ENCODE data around the gene GPR25.

Gene GPR25

GRCh38 chr1:200873116-200873670 lies 412 bp downstream of the GPR25 start:
- no peaks in the 10 kb centered on the region for H3K9me3 ChIP-seq (ENCODE audit: control insufficient read depth, insufficient read depth, low read depth, low read length)
- no peaks in the 10 kb centered on the region for H3K4me1 ChIP-seq (ENCODE audit: control insufficient read depth, insufficient read depth, low read length)
- ChIA-PET CTCF (no interaction called here), POLR2A (no interaction called here)
- H3K36me3 ChIP-seq (ENCODE audit: control insufficient read depth in 2 of 2, insufficient read depth in 1 of 2, low read length in 2 of 2) = no peaks in the 10 kb centered on the region
- H3K4me3 ChIP-seq (ENCODE audit: low read depth, low read length) = no peak overlapping the region
- TF ChIP-seq HOXD13 (CRISPR knock-in tag; IDR thresholded peaks at IDR 0.05; ENCODE audit: borderline replicate concordance) (no peak), ZNF211 (tag by site-specific recombination; IDR thresholded peaks at IDR 0.05; ENCODE audit: low read depth) (no peak), ZNF157 (tag by site-specific recombination; IDR thresholded peaks at IDR 0.05) (no peak), ZFP37 (tag by site-specific recombination; IDR thresholded peaks at IDR 0.05) (no peak), GFI1B (tag by site-specific recombination; IDR thresholded peaks at IDR 0.05) (no peak), ZNF239 (tag by site-specific recombination; IDR thresholded peaks at IDR 0.05) (no peak), ZNF354C (tag by site-specific recombination; IDR thresholded peaks at IDR 0.05; ENCODE audit: borderline replicate concordance, low read depth) (no peak), ATF2 (tag by site-specific recombination; IDR thresholded peaks at IDR 0.05; ENCODE audit: low read depth) (no peak), ZBTB7A (tag by site-specific recombination; IDR thresholded peaks at IDR 0.05; ENCODE audit: low read depth) (no peak), ZNF48 (tag by site-specific recombination; IDR thresholded peaks at IDR 0.05) (no peak), SP3 (tag by site-specific recombination; IDR thresholded peaks at IDR 0.05) (no peak), ZNF571 (tag by site-specific recombination; IDR thresholded peaks at IDR 0.05) (no peak), ZFP3 (tag by site-specific recombination; IDR thresholded peaks at IDR 0.05; ENCODE audit: low read depth) (no peak), ZNF366 (tag by site-specific recombination; conservative IDR thresholded peaks at IDR 0.05) (no peak), KLF1 (tag by site-specific recombination; IDR thresholded peaks at IDR 0.05) (no peak)
- no peak overlapping the region for H3K27ac ChIP-seq (ENCODE audit: extremely low read depth, low read depth, low read length)

GRCh38 chr1:200873671-200874397 lies 1.1 kb downstream of the GPR25 start:
- Histone ChIP-seq H3K27ac (ENCODE audit: extremely low read depth, low read depth, low read length) (no peak overlapping the region), H3K4me1 (ENCODE audit: control insufficient read depth, insufficient read depth, low read length) (no peaks in the 10 kb centered on the region), H3K9me3 (ENCODE audit: control insufficient read depth, insufficient read depth, low read depth, low read length) (no peaks in the 10 kb centered on the region), H3K4me3 (ENCODE audit: low read depth, low read length) (no peak overlapping the region), H3K36me3 (ENCODE audit: control insufficient read depth in 2 of 2, insufficient read depth in 1 of 2, low read length in 2 of 2) (no peaks in the 10 kb centered on the region)
- POLR2A ChIA-PET = no interaction called here
- CTCF ChIA-PET = interaction anchor here (0.8 kb wide), 1 partner anchor 17 kb away, joined by 3 read pairs; no protein-coding TSS in a partner anchor
- TF ChIP-seq ZNF280D (tag by site-specific recombination; IDR thresholded peaks at IDR 0.05) = no peak
- no peak for TF ChIP-seq ZSCAN5A (tag by site-specific recombination; IDR thresholded peaks at IDR 0.05)
- TF ChIP-seq ZNF501 (tag by site-specific recombination; IDR thresholded peaks at IDR 0.05) = no peak
- TF ChIP-seq ZFP69B (tag by site-specific recombination; IDR thresholded peaks at IDR 0.05) = no peak
- TF ChIP-seq KLF8 (tag by site-specific recombination; IDR thresholded peaks at IDR 0.05) = no peak
- no peak for TF ChIP-seq KLF9 (tag by site-specific recombination; IDR thresholded peaks at IDR 0.05; ENCODE audit: low read depth)
- TF ChIP-seq ZNF707 (tag by site-specific recombination; IDR thresholded peaks at IDR 0.05) = no peak
- no peak for TF ChIP-seq TRIM28 (IDR thresholded peaks at IDR 0.05; ENCODE audit: borderline replicate concordance, low read length)
- TF ChIP-seq PRDM10 (tag by site-specific recombination; IDR thresholded peaks at IDR 0.05) = no peak
- TF ChIP-seq ZNF266 (tag by site-specific recombination; IDR thresholded peaks at IDR 0.05; ENCODE audit: low read depth) = no peak
- TF ChIP-seq ZNF112 (tag by site-specific recombination; IDR thresholded peaks at IDR 0.05) = no peak
- TF ChIP-seq ZNF654 (tag by site-specific recombination; IDR thresholded peaks at IDR 0.05; ENCODE audit: low read depth) = no peak
